Left ventricle myocardium inferior (tissue), 1 donor: ENCODE measurements around the gene GLYR1. TPM values are rescaled to one million over a fixed set of nuclear protein-coding genes. Genes with fewer than 3 reads are reported as not detected.

Experiments
- DNase-seq: peaks from one replicate; pipeline ENCODE4 v3.0.0-alpha.2; 2020
- H3K27ac ChIP-seq: fragments of 200-600 bp; replicated peaks from 2 replicates; pipeline ENCODE4 v1.8.0; 2021
- H3K27me3 ChIP-seq: fragments of 200-600 bp; 2 replicates; pipeline ENCODE4 v1.8.0; 2021; ENCODE audit warnings: low read depth
- H3K36me3 ChIP-seq: fragments of 200-600 bp; 2 replicates; pipeline ENCODE4 v1.8.0; 2021
- H3K4me1 ChIP-seq: fragments of 200-600 bp; 2 replicates; pipeline ENCODE4 v1.8.0; 2021
- H3K4me3 ChIP-seq: fragments of 200-600 bp; 2 replicates; pipeline ENCODE4 v1.8.0; 2021; ENCODE audit warnings: mild to moderate bottlenecking, moderate library complexity
- H3K9me3 ChIP-seq: fragments of 200-600 bp; replicated peaks from 2 replicates; pipeline ENCODE4 v1.8.0; 2021
- CTCF ChIP-seq: fragments of 200-600 bp; IDR thresholded peaks from 2 replicates; pipeline ENCODE4 v1.8.0; 2021; ENCODE audit warnings: antibody characterized with exemption, mild to moderate bottlenecking, borderline replicate concordance
- intact Hi-C: fragments of 100-400 bp; cut with micrococcal nuclease; formaldehyde crosslinking; loops from one replicate; pipeline ENCODE4 v1.11.0; 2022
- total RNA-seq: library from RNA; stranded (reverse); fragmentation: NEBNext Ultra II Directional; extraction: Animal tissue kit (Norgen Biotek cat#: 25700); gene quantifications from one replicate; pipeline ENCODE4 v1.2.1, GENCODE V29; 2021
- donor health status: DM: no; HTN: yes; CAD: no; lungs with severe emphysema.

Gene GLYR1
- total RNA-seq, 1 donor from 2014 or later = 86.7 TPM

- intact Hi-C loops = no loop called here
- H3K9me3 ChIP-seq = no peaks in the 10 kb centered on the region
- H3K27me3 ChIP-seq = no peaks in the 10 kb centered on the region
- no peak for TF ChIP-seq CTCF
- H3K4me3 ChIP-seq = no peak overlapping the region
- H3K4me1 ChIP-seq = peaks cover 21% of the 10 kb centered on the region
- H3K27ac ChIP-seq = peak overlapping the region; percentile 78
- DNase-seq = peak; percentile 65
- peaks cover 31% of the 10 kb centered on the region for H3K36me3 ChIP-seq
Measured at GRCh38 chr16:4892361-4893102, 45.4 kb upstream of the GLYR1 start.

GRCh38 chr16:4891886-4892216 lies 44.8 kb upstream of the GLYR1 start:
- peak overlapping the region; percentile 78 for H3K27ac ChIP-seq
- no peak for DNase-seq
- no peaks in the 10 kb centered on the region for H3K9me3 ChIP-seq
- H3K36me3 ChIP-seq = peaks cover 38% of the 10 kb centered on the region
- no peak for TF ChIP-seq CTCF
- H3K4me1 ChIP-seq = peaks cover 21% of the 10 kb centered on the region
- no peak overlapping the region for H3K4me3 ChIP-seq
- no peaks in the 10 kb centered on the region for H3K27me3 ChIP-seq
- intact Hi-C loops = no loop called here

GRCh38 chr16:4891097-4891885 lies 44.2 kb upstream of the GLYR1 start:
- intact Hi-C loops = no loop called here
- H3K9me3 ChIP-seq = no peaks in the 10 kb centered on the region
- peak overlapping the region; percentile 78 for H3K27ac ChIP-seq
- no peak for DNase-seq
- TF ChIP-seq CTCF = no peak
- peaks cover 21% of the 10 kb centered on the region for H3K4me1 ChIP-seq
- peaks cover 42% of the 10 kb centered on the region for H3K36me3 ChIP-seq
- no peak overlapping the region for H3K4me3 ChIP-seq
- no peaks in the 10 kb centered on the region for H3K27me3 ChIP-seq

GRCh38 chr16:4890686-4891085 lies 43.6 kb upstream of the GLYR1 start:
- no peak for DNase-seq
- Histone ChIP-seq H3K9me3 (no peaks in the 10 kb centered on the region), H3K4me1 (peaks cover 21% of the 10 kb centered on the region), H3K27me3 (no peaks in the 10 kb centered on the region), H3K27ac (no peak overlapping the region), H3K4me3 (no peak overlapping the region), H3K36me3 (peaks cover 48% of the 10 kb centered on the region)
- no peak for TF ChIP-seq CTCF
- intact Hi-C loops = no loop called here

- H3K36me3 ChIP-seq = peaks cover 55% of the 10 kb centered on the region
- H3K9me3 ChIP-seq = no peaks in the 10 kb centered on the region
- H3K27me3 ChIP-seq = no peaks in the 10 kb centered on the region
- no peak overlapping the region for H3K27ac ChIP-seq
- H3K4me1 ChIP-seq = peaks cover 21% of the 10 kb centered on the region
- TF ChIP-seq CTCF = no peak
- DNase-seq = no peak
- intact Hi-C loops = no loop called here
- no peak overlapping the region for H3K4me3 ChIP-seq
Measured at GRCh38 chr16:4890026-4890425, 42.9 kb upstream of the GLYR1 start.
